ENCODE results near the gene KLHL26. TPM values are rescaled to one million over a fixed set of nuclear protein-coding genes. Genes with fewer than 3 reads are reported as not detected.

KLHL26 gene
- total and polyA plus RNA-seq, 9 of the 15 experiments (the other 6 are each of a cell fraction or from before 2014, with no cell fraction given): 0.13 to 13.3 (median 1.4) TPM

DNA sequence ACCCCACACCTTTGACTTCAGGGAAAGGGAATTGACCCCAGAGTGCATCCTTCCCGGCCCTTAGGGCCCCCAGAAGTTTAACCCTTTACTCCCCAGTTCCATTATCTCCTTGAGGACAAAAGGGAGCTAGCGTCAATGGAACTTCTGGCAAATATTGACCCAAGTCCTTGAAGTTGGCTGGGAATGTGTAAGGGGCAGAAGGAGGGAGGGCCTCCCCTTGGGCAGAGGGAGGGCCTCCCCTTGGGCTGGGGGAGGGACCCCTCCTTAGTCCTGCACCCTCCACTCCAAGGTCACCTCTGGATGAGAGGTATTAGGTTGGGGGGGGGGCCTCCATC, 27.1 kb upstream of the KLHL26 start (continued):
- TF ChIP-seq, protein P1, sequence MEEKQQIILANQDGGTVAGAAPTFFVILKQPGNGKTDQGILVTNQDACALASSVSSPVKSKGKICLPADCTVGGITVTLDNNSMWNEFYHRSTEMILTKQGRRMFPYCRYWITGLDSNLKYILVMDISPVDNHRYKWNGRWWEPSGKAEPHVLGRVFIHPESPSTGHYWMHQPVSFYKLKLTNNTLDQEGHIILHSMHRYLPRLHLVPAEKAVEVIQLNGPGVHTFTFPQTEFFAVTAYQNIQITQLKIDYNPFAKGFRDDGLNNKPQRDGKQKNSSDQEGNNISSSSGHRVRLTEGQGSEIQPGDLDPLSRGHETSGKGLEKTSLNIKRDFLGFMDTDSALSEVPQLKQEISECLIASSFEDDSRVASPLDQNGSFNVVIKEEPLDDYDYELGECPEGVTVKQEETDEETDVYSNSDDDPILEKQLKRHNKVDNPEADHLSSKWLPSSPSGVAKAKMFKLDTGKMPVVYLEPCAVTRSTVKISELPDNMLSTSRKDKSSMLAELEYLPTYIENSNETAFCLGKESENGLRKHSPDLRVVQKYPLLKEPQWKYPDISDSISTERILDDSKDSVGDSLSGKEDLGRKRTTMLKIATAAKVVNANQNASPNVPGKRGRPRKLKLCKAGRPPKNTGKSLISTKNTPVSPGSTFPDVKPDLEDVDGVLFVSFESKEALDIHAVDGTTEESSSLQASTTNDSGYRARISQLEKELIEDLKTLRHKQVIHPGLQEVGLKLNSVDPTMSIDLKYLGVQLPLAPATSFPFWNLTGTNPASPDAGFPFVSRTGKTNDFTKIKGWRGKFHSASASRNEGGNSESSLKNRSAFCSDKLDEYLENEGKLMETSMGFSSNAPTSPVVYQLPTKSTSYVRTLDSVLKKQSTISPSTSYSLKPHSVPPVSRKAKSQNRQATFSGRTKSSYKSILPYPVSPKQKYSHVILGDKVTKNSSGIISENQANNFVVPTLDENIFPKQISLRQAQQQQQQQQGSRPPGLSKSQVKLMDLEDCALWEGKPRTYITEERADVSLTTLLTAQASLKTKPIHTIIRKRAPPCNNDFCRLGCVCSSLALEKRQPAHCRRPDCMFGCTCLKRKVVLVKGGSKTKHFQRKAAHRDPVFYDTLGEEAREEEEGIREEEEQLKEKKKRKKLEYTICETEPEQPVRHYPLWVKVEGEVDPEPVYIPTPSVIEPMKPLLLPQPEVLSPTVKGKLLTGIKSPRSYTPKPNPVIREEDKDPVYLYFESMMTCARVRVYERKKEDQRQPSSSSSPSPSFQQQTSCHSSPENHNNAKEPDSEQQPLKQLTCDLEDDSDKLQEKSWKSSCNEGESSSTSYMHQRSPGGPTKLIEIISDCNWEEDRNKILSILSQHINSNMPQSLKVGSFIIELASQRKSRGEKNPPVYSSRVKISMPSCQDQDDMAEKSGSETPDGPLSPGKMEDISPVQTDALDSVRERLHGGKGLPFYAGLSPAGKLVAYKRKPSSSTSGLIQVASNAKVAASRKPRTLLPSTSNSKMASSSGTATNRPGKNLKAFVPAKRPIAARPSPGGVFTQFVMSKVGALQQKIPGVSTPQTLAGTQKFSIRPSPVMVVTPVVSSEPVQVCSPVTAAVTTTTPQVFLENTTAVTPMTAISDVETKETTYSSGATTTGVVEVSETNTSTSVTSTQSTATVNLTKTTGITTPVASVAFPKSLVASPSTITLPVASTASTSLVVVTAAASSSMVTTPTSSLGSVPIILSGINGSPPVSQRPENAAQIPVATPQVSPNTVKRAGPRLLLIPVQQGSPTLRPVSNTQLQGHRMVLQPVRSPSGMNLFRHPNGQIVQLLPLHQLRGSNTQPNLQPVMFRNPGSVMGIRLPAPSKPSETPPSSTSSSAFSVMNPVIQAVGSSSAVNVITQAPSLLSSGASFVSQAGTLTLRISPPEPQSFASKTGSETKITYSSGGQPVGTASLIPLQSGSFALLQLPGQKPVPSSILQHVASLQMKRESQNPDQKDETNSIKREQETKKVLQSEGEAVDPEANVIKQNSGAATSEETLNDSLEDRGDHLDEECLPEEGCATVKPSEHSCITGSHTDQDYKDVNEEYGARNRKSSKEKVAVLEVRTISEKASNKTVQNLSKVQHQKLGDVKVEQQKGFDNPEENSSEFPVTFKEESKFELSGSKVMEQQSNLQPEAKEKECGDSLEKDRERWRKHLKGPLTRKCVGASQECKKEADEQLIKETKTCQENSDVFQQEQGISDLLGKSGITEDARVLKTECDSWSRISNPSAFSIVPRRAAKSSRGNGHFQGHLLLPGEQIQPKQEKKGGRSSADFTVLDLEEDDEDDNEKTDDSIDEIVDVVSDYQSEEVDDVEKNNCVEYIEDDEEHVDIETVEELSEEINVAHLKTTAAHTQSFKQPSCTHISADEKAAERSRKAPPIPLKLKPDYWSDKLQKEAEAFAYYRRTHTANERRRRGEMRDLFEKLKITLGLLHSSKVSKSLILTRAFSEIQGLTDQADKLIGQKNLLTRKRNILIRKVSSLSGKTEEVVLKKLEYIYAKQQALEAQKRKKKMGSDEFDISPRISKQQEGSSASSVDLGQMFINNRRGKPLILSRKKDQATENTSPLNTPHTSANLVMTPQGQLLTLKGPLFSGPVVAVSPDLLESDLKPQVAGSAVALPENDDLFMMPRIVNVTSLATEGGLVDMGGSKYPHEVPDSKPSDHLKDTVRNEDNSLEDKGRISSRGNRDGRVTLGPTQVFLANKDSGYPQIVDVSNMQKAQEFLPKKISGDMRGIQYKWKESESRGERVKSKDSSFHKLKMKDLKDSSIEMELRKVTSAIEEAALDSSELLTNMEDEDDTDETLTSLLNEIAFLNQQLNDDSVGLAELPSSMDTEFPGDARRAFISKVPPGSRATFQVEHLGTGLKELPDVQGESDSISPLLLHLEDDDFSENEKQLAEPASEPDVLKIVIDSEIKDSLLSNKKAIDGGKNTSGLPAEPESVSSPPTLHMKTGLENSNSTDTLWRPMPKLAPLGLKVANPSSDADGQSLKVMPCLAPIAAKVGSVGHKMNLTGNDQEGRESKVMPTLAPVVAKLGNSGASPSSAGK (IDR thresholded peaks at IDR 0.05): no peak
- TF ChIP-seq RHOXF2B (CRISPR knock-in tag; conservative IDR thresholded peaks at IDR 0.05) (no peak), TAF1 (IDR thresholded peaks at IDR 0.05; ENCODE audit: control insufficient read depth, extremely low read depth, insufficient read depth, low read length, severe bottlenecking) (no peak)
